ENCODE data around the gene SMAD6. TPM values are rescaled to one million over a fixed set of nuclear protein-coding genes. Genes with fewer than 3 reads are reported as not detected.

SMAD6 gene
- total and polyA plus RNA-seq, 10 of the 15 experiments (the other 5 are each of a cell fraction or from before 2014, with no cell fraction given), result under 0.01 to 0.10 (median 0.03) TPM; not detected in 7

DNA sequence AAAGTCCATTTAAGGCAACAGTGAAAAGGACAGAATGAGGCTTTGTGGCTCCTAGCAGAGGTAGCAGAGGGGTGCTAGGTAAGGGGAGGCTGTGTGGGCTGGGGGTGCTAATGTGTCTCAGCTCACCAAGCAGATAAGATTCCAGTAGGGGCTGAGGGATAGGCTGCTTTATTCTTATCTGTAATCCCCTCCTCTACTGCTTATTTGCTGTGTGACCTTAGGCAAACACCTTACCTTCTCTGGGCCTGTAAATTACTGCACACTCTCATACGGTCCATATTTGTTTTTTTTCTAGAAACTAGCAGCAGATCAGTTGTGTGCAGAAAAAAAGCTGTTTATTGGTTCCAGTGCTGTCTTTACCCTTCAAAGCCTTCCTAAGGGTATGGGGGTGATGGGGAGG is 52.8 kb downstream of the SMAD6 start:
- Histone ChIP-seq H3K79me2 (ENCODE audit: control insufficient read depth, insufficient read depth, low read length) (no peaks in the 10 kb centered on the region), H4K20me1 (ENCODE audit: control insufficient read depth, insufficient read depth) (no peaks in the 10 kb centered on the region), H3K9ac (ENCODE audit: control insufficient read depth, insufficient read depth, low read length) (no peak overlapping the region), H3K27ac (ENCODE audit: control insufficient read depth, insufficient read depth) (no peak overlapping the region), H3K4me1 (ENCODE audit: control insufficient read depth, insufficient read depth, low read length) (no peaks in the 10 kb centered on the region; the same call in 1 of the 2 replicates), H2AFZ (ENCODE audit: control insufficient read depth, low read depth, low read length) (no peak overlapping the region), H3K27me3 (replicated peaks in 1 of 2; ENCODE audit: control insufficient read depth in 2 of 2, insufficient read depth in 2 of 2, low read length in 1 of 2) (no peaks in the 10 kb centered on the region; a peak in 1 of 4 replicates), H3K36me3 (ENCODE audit: control insufficient read depth in 2 of 2, insufficient read depth in 2 of 2, low read length in 1 of 2) (no peaks in the 10 kb centered on the region), H3K4me3 (no peak overlapping the region), H3K9me3 (replicated peaks; ENCODE audit: control insufficient read depth, insufficient read depth, low read length) (peaks cover 12% of the 10 kb centered on the region; the same call in 2 of the 3 replicates), H3K4me2 (ENCODE audit: control insufficient read depth, insufficient read depth) (no peak overlapping the region)
- FAIRE-seq, result no peak
- CTCF ChIA-PET, result no interaction called here
- no TSS peak for BruUV-seq (replicated peaks)
- SMC1A ChIA-PET (ENCODE audit: uncharacterized antibody, unreplicated experiment), result interaction anchor here (1.0 kb wide), 1 partner anchor 13 kb away, joined by 4 read pairs; no protein-coding TSS in a partner anchor
- no peak for DNase-seq (ENCODE audit: low read depth, low spot score)
- POLR2A ChIA-PET, result no interaction called here
- in situ Hi-C loops (cut with MboI), result loop anchor here (25.0 kb wide), 1 partner anchor 142 kb away; no protein-coding TSS in a partner anchor
- intact Hi-C loops (cut with micrococcal nuclease; ENCODE audit: unreplicated experiment), result no loop called here
- TF ChIP-seq MYB (IDR thresholded peaks at IDR 0.05; ENCODE audit: borderline replicate concordance, low read depth, low read length) (no peak), HDAC6 (IDR thresholded peaks at IDR 0.05; ENCODE audit: unreplicated experiment) (no peak), SUZ12 (IDR thresholded peaks at IDR 0.05; ENCODE audit: unreplicated experiment) (no peak)
- RAD21 ChIA-PET (ENCODE audit: unreplicated experiment), result interaction anchor here (0.7 kb wide), 1 partner anchor 14 kb away, joined by 3 read pairs; no protein-coding TSS in a partner anchor
- no peak for ATAC-seq
- WGBS (ENCODE audit: insufficient coverage, insufficient replicate concordance, low lambda C conversion rate, missing lambda C conversion rate), result 45% methylated on average over 1 of the region's 1 CpG

DNA sequence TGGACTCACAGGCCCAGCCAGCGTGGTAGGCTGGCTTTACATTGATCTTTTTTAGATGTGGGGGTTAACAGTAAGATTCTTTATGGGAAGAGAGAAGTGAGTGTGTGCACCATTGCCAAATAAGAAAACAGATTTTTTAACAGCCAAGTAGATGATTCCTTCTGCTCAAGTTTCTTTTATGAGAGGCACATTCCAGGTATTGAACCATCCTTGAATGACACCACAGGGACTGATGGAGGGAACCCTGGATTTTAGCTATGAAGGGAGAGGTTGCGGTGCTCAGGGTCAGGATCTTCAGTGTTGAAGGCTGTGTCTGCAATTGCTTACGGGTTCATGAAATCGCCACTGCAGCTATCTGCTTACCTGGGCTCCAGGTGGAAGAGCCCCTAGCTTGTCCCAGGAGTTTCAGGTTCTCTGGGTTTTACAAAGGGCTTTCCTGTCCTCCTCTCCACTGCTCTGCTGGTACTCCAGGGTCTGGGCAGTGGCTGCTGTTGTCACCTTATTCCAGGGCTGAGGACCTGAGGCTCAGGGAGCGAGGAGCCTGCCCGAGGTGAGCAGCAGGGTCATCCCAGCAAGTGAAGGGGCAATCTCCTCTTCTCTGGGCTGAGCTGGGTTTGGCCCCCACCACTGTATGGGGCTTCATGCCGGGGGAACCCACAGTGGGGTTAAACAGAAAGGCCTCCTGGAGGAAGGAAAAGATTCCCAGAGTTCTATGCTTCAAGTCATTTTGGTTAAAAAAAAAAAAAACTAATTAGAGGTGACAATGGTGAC is 53.4 kb downstream of the SMAD6 start:
- no peaks in the 10 kb centered on the region for H4K20me1 ChIP-seq (ENCODE audit: control insufficient read depth, insufficient read depth)
- intact Hi-C loops (cut with micrococcal nuclease; ENCODE audit: unreplicated experiment) (no loop called here), in situ Hi-C loops (cut with MboI) (loop anchor here (25.0 kb wide), 1 partner anchor 143 kb away; no protein-coding TSS in a partner anchor)
- SMC1A ChIA-PET (ENCODE audit: uncharacterized antibody, unreplicated experiment), result no interaction called here
- ATAC-seq (no peak), FAIRE-seq (no peak), DNase-seq (ENCODE audit: low read depth, low spot score) (no peak)
- H3K79me2 ChIP-seq (ENCODE audit: control insufficient read depth, insufficient read depth, low read length), result no peaks in the 10 kb centered on the region
- no peak overlapping the region for H3K9ac ChIP-seq (ENCODE audit: control insufficient read depth, insufficient read depth, low read length)
- BruUV-seq (replicated peaks), result no TSS peak
- RAD21 ChIA-PET (ENCODE audit: unreplicated experiment), result interaction anchor here (0.7 kb wide), 2 partner anchors 13 to 494 kb away, joined by 3 read pairs; no protein-coding TSS in a partner anchor
- H3K27ac ChIP-seq (ENCODE audit: control insufficient read depth, insufficient read depth), result no peak overlapping the region
- H3K4me1 ChIP-seq (ENCODE audit: control insufficient read depth, insufficient read depth, low read length), result no peaks in the 10 kb centered on the region
- H3K27me3 ChIP-seq (replicated peaks in 1 of 2; ENCODE audit: control insufficient read depth in 2 of 2, insufficient read depth in 2 of 2, low read length in 1 of 2), result no peaks in the 10 kb centered on the region; a peak in 1 of 4 replicates
- H3K4me2 ChIP-seq (ENCODE audit: control insufficient read depth, insufficient read depth), result no peak overlapping the region
- H2AFZ ChIP-seq (ENCODE audit: control insufficient read depth, low read depth, low read length), result no peak overlapping the region
- CTCF ChIA-PET, result no interaction called here
- 49% methylated on average over 7 of the region's 7 CpGs for WGBS (ENCODE audit: insufficient coverage, insufficient replicate concordance, low lambda C conversion rate, missing lambda C conversion rate)
- H3K36me3 ChIP-seq (ENCODE audit: control insufficient read depth in 2 of 2, insufficient read depth in 2 of 2, low read length in 1 of 2), result no peaks in the 10 kb centered on the region
- POLR2A ChIA-PET, result no interaction called here
- no peak overlapping the region for H3K4me3 ChIP-seq
- peaks cover 12% of the 10 kb centered on the region; the same call in 2 of the 3 replicates for H3K9me3 ChIP-seq (replicated peaks; ENCODE audit: control insufficient read depth, insufficient read depth, low read length)
- TF ChIP-seq POU2F2 (IDR thresholded peaks at IDR 0.05; ENCODE audit: borderline replicate concordance, low read depth, low read length) (no peak), RUNX3 (IDR thresholded peaks at IDR 0.05; ENCODE audit: low read length) (no peak), KDM1A (IDR thresholded peaks at IDR 0.05; ENCODE audit: borderline replicate concordance) (no peak), CREM (IDR thresholded peaks at IDR 0.05; ENCODE audit: low read depth) (no peak), TCF3 (IDR thresholded peaks at IDR 0.05; ENCODE audit: borderline replicate concordance, insufficient read depth, low read depth, low read length) (no peak), YBX1 (IDR thresholded peaks at IDR 0.05) (no peak), BHLHE40 (IDR thresholded peaks at IDR 0.05; ENCODE audit: borderline replicate concordance in 1 of 2, low read depth in 2 of 2, low read length in 1 of 2) (no peak), HCFC1 (IDR thresholded peaks at IDR 0.05; ENCODE audit: low read length) (no peak), EED (IDR thresholded peaks at IDR 0.05; ENCODE audit: low read depth) (no peak), CEBPB (IDR thresholded peaks at IDR 0.05; ENCODE audit: borderline replicate concordance in 1 of 2, low read depth in 2 of 2, low read length in 2 of 2) (no peak), ZNF24 (IDR thresholded peaks at IDR 0.05) (no peak), ZNF217 (IDR thresholded peaks at IDR 0.05) (no peak), SMARCA5 (IDR thresholded peaks at IDR 0.05) (no peak)
- TF ChIP-seq, protein P1, sequence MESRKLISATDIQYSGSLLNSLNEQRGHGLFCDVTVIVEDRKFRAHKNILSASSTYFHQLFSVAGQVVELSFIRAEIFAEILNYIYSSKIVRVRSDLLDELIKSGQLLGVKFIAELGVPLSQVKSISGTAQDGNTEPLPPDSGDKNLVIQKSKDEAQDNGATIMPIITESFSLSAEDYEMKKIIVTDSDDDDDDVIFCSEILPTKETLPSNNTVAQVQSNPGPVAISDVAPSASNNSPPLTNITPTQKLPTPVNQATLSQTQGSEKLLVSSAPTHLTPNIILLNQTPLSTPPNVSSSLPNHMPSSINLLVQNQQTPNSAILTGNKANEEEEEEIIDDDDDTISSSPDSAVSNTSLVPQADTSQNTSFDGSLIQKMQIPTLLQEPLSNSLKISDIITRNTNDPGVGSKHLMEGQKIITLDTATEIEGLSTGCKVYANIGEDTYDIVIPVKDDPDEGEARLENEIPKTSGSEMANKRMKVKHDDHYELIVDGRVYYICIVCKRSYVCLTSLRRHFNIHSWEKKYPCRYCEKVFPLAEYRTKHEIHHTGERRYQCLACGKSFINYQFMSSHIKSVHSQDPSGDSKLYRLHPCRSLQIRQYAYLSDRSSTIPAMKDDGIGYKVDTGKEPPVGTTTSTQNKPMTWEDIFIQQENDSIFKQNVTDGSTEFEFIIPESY (IDR thresholded peaks at IDR 0.05), result no peak

Measured in GM12878 (cell line).